ENCODE measurements around the gene APBB3. TPM values are rescaled to one million over a fixed set of nuclear protein-coding genes. Genes with fewer than 3 reads are reported as not detected.

APBB3 gene
- total RNA-seq, 1 experiment from 2014 or later = 11.4 TPM

GRCh38 chr5:140549237-140550144 lies 14.9 kb downstream of the APBB3 start:
- no peaks in the 10 kb centered on the region for H3K27me3 ChIP-seq (ENCODE audit: low read length)
- ATAC-seq = no peak
- intact Hi-C loops (cut with micrococcal nuclease) = loop anchor here (10.0 kb wide), 1 partner anchor 165 kb away; no protein-coding TSS in a partner anchor
- no peak overlapping the region for H3K27ac ChIP-seq (ENCODE audit: low read length)
- H3K36me3 ChIP-seq (ENCODE audit: low read depth, low read length) = peaks cover 22% of the 10 kb centered on the region; the same call in 1 of the 2 replicates
- POLR2A ChIA-PET (ENCODE audit: unreplicated experiment) = interaction anchor here (0.5 to 0.6 kb wide), 2 partner anchors 16 to 141 kb away, joined by 3 to 4 read pairs; no protein-coding TSS in a partner anchor
- TF ChIP-seq EZH2 (IDR thresholded peaks at IDR 0.05; ENCODE audit: low read length, unreplicated experiment) (no peak), EZH2phosphoT487 (IDR thresholded peaks at IDR 0.05; ENCODE audit: borderline replicate concordance, low read length) (no peak), CTCF (conservative IDR thresholded peaks at IDR 0.05; ENCODE audit: low read depth, low read length) (no peak)
- DNase-seq = no peak
- CTCF ChIA-PET = no interaction called here
- H3K4me1 ChIP-seq (ENCODE audit: insufficient read depth, low read length) = peaks cover 25% of the 10 kb centered on the region
- no peak overlapping the region for H3K4me2 ChIP-seq (ENCODE audit: low read length)
- H3K9me3 ChIP-seq (ENCODE audit: low read length) = no peaks in the 10 kb centered on the region
- H3K4me3 ChIP-seq (ENCODE audit: low read length) = no peak overlapping the region
- H2AFZ ChIP-seq (ENCODE audit: low read length) = no peak overlapping the region
- no TSS peak for BruUV-seq (replicated peaks)
- H3K79me2 ChIP-seq (ENCODE audit: low read length) = peaks cover 18% of the 10 kb centered on the region
- no peaks in the 10 kb centered on the region for H3K9me2 ChIP-seq (replicated peaks; ENCODE audit: low read length)
- no peak overlapping the region for H3K9ac ChIP-seq (ENCODE audit: low read length)
- no peaks in the 10 kb centered on the region for H3F3A ChIP-seq (ENCODE audit: low read length, unreplicated experiment)
- H4K20me1 ChIP-seq (ENCODE audit: low read length) = no peaks in the 10 kb centered on the region

- intact Hi-C loops (cut with micrococcal nuclease) = loop anchor here (10.0 kb wide), 1 partner anchor 166 kb away; no protein-coding TSS in a partner anchor
- Histone ChIP-seq H3K27me3 (ENCODE audit: low read length) (no peaks in the 10 kb centered on the region), H3K4me2 (ENCODE audit: low read length) (no peak overlapping the region), H3K9me2 (replicated peaks; ENCODE audit: low read length) (no peaks in the 10 kb centered on the region), H4K20me1 (ENCODE audit: low read length) (no peaks in the 10 kb centered on the region), H3K4me3 (ENCODE audit: low read length) (no peak overlapping the region), H3K9me3 (ENCODE audit: low read length) (no peaks in the 10 kb centered on the region), H3K36me3 (ENCODE audit: low read depth, low read length) (peaks cover 22% of the 10 kb centered on the region; the same call in 1 of the 2 replicates), H3F3A (ENCODE audit: low read length, unreplicated experiment) (no peaks in the 10 kb centered on the region), H3K4me1 (ENCODE audit: insufficient read depth, low read length) (peaks cover 18% of the 10 kb centered on the region), H3K79me2 (ENCODE audit: low read length) (peaks cover 12% of the 10 kb centered on the region), H3K9ac (ENCODE audit: low read length) (no peak overlapping the region), H2AFZ (ENCODE audit: low read length) (no peak overlapping the region), H3K27ac (ENCODE audit: low read length) (no peak overlapping the region)
- ChIA-PET POLR2A (ENCODE audit: unreplicated experiment) (no interaction called here), CTCF (no interaction called here)
- DNase-seq = no peak
- BruUV-seq (replicated peaks) = no TSS peak
- no peak for TF ChIP-seq CTCF (conservative IDR thresholded peaks at IDR 0.05; ENCODE audit: low read depth, low read length)
- TF ChIP-seq EZH2 (IDR thresholded peaks at IDR 0.05; ENCODE audit: low read length, unreplicated experiment) = no peak
- no peak for TF ChIP-seq EZH2phosphoT487 (IDR thresholded peaks at IDR 0.05; ENCODE audit: borderline replicate concordance, low read length)
- ATAC-seq = no peak
Observed at GRCh38 chr5:140548791-140549190, 15.6 kb downstream of the APBB3 start.

GRCh38 chr5:140548300-140548688 lies 16.1 kb downstream of the APBB3 start:
- DNase-seq (no peak), ATAC-seq (no peak)
- H3F3A ChIP-seq (ENCODE audit: low read length, unreplicated experiment) = no peaks in the 10 kb centered on the region
- no peak overlapping the region for H2AFZ ChIP-seq (ENCODE audit: low read length)
- no TSS peak for BruUV-seq (replicated peaks)
- H3K27me3 ChIP-seq (ENCODE audit: low read length) = no peaks in the 10 kb centered on the region
- H3K36me3 ChIP-seq (ENCODE audit: low read depth, low read length) = peaks cover 22% of the 10 kb centered on the region; the same call in 1 of the 2 replicates
- H3K27ac ChIP-seq (ENCODE audit: low read length) = no peak overlapping the region
- no peak for TF ChIP-seq CTCF (conservative IDR thresholded peaks at IDR 0.05; ENCODE audit: low read depth, low read length)
- no peak for TF ChIP-seq EZH2phosphoT487 (IDR thresholded peaks at IDR 0.05; ENCODE audit: borderline replicate concordance, low read length)
- no peak for TF ChIP-seq EZH2 (IDR thresholded peaks at IDR 0.05; ENCODE audit: low read length, unreplicated experiment)
- H3K9me3 ChIP-seq (ENCODE audit: low read length) = no peaks in the 10 kb centered on the region
- H3K79me2 ChIP-seq (ENCODE audit: low read length) = peaks cover 8% of the 10 kb centered on the region
- no peaks in the 10 kb centered on the region for H4K20me1 ChIP-seq (ENCODE audit: low read length)
- CTCF ChIA-PET = no interaction called here
- H3K9ac ChIP-seq (ENCODE audit: low read length) = no peak overlapping the region
- intact Hi-C loops (cut with micrococcal nuclease) = loop anchor here (10.0 kb wide), 1 partner anchor 167 kb away; no protein-coding TSS in a partner anchor
- no peak overlapping the region for H3K4me2 ChIP-seq (ENCODE audit: low read length)
- peaks cover 15% of the 10 kb centered on the region for H3K4me1 ChIP-seq (ENCODE audit: insufficient read depth, low read length)
- POLR2A ChIA-PET (ENCODE audit: unreplicated experiment) = interaction anchor here (1.0 kb wide), 1 partner anchor 91 kb away, joined by 5 read pairs; no protein-coding TSS in a partner anchor
- no peak overlapping the region for H3K4me3 ChIP-seq (ENCODE audit: low read length)
- no peaks in the 10 kb centered on the region for H3K9me2 ChIP-seq (replicated peaks; ENCODE audit: low read length)
